Thymus (tissue), 11 donors: ENCODE data around the gene C13orf46. TPM values are rescaled to one million over a fixed set of nuclear protein-coding genes. Genes with fewer than 3 reads are reported as not detected.
A peak's percentile ranks its signal among the peaks of the same experiment; 100 is the strongest.

Source experiments
- DNase-seq, 9 donors: peaks; one replicate each; pipeline ENCODE4 v3.0.0-alpha.2; 2013; ENCODE audit warnings: low spot score in 9 of 9, low read depth in 6 of 9, missing footprints in 1 of 9
- H3K27ac ChIP-seq, 2 donors: one replicate each; pipeline ENCODE4 v1.5.1; 2013; ENCODE audit warnings: control low read depth in 1 of 2, low read depth in 1 of 2, low read length in 1 of 2, mild to moderate bottlenecking in 1 of 2, moderate library complexity in 1 of 2
- H3K27me3 ChIP-seq, 2 donors: one replicate each; pipeline ENCODE4 v1.5.1; 2013; ENCODE audit warnings: low read length in 1 of 2; ENCODE audit not compliant: control insufficient read depth in 2 of 2, insufficient read depth in 1 of 2
- H3K36me3 ChIP-seq, 2 donors: one replicate each; pipeline ENCODE4 v1.5.1; 2013; ENCODE audit warnings: low read length in 1 of 2, mild to moderate bottlenecking in 1 of 2, moderate library complexity in 1 of 2; ENCODE audit not compliant: control insufficient read depth in 2 of 2, insufficient read depth in 2 of 2
- H3K4me1 ChIP-seq, 2 donors: one replicate each; pipeline ENCODE4 v1.5.1; 2013; ENCODE audit warnings: low read length in 2 of 2; ENCODE audit not compliant: control insufficient read depth in 2 of 2, insufficient read depth in 2 of 2
- H3K4me3 ChIP-seq, 2 donors: one replicate each; pipeline ENCODE4 v1.5.1; 2013; ENCODE audit warnings: low read length in 2 of 2, control low read depth in 1 of 2, mild to moderate bottlenecking in 1 of 2
- H3K9me3 ChIP-seq, 2 donors: one replicate each; pipeline ENCODE4 v1.5.1; 2013; ENCODE audit warnings: low read length in 1 of 2, mild to moderate bottlenecking in 1 of 2; ENCODE audit not compliant: control insufficient read depth in 2 of 2, insufficient read depth in 1 of 2
- WGBS: extraction: QIAGEN DNeasy Blood & Tissue Kit; methylation state at CpG from one replicate; pipeline ENCODE4 v1.1.7; 2013; 5-methylcytosine and 5-hydroxymethylcytosine counted together
- polyA plus RNA-seq: library from polyadenylated mRNA; stranded (reverse); fragments of 200-250 nt; gene quantifications from one replicate; pipeline ENCODE4 v1.2.3, GENCODE V29; 2013
- total RNA-seq: library from RNA; stranded (reverse); fragments of 120-200 nt; gene quantifications from one replicate; pipeline ENCODE4 v1.2.4, GENCODE V29; 2013
- donor health status: healthy.

C13orf46 gene
- total and polyA plus RNA-seq, 2 donors, result 0.05 to 1.1 TPM

- 96% methylated on average over 16 of the region's 16 CpGs for WGBS
- H3K4me1 ChIP-seq, result peaks cover 0 to 6% of the 10 kb centered on the region in 2 donors
- no peak for DNase-seq
- no peaks in the 10 kb centered on the region for H3K36me3 ChIP-seq
- H3K9me3 ChIP-seq, result peaks cover 0 to 22% of the 10 kb centered on the region in 2 donors
- no peak overlapping the region for H3K27ac ChIP-seq
- no peak overlapping the region for H3K4me3 ChIP-seq
- H3K27me3 ChIP-seq, result peaks cover 0 to 10% of the 10 kb centered on the region in 2 donors
Measured at GRCh38 chr13:113953561-113953960, 20.3 kb downstream of the C13orf46 start.

- no peaks in the 10 kb centered on the region for H3K36me3 ChIP-seq
- DNase-seq, result no peak
- H3K27me3 ChIP-seq, result peaks cover 0 to 10% of the 10 kb centered on the region in 2 donors
- no peak overlapping the region for H3K27ac ChIP-seq
- H3K9me3 ChIP-seq, result peaks cover 0 to 18% of the 10 kb centered on the region in 2 donors
- WGBS, result 92% methylated on average over 18 of the region's 18 CpGs
- peaks cover 0 to 6% of the 10 kb centered on the region in 2 donors for H3K4me1 ChIP-seq
- H3K4me3 ChIP-seq, result no peak overlapping the region
Measured at GRCh38 chr13:113952983-113953520, 20.8 kb downstream of the C13orf46 start.

GRCh38 chr13:113952151-113952982, 21.5 kb downstream of the C13orf46 start:
- H3K27me3 ChIP-seq, result peaks cover 0 to 10% of the 10 kb centered on the region in 2 donors
- no peak for DNase-seq

GRCh38 chr13:113951246-113951999, 22.5 kb downstream of the C13orf46 start:
- Histone ChIP-seq H3K4me1 (peaks cover 0 to 6% of the 10 kb centered on the region in 2 donors), H3K36me3 (no peaks in the 10 kb centered on the region), H3K9me3 (peaks cover 0 to 17% of the 10 kb centered on the region in 2 donors), H3K27ac (no peak overlapping the region), H3K4me3 (no peak overlapping the region), H3K27me3 (peaks cover 0 to 10% of the 10 kb centered on the region in 2 donors)
- WGBS, result 46% methylated on average over 42 of the region's 42 CpGs
- DNase-seq, result peak in 8 of 9 donors; percentile 9 to 60 (median 32)

More at GRCh38 chr13:113952151-113952982, 21.5 kb downstream of the C13orf46 start:
- Histone ChIP-seq H3K36me3 (no peaks in the 10 kb centered on the region), H3K4me3 (no peak overlapping the region), H3K9me3 (peaks cover 0 to 18% of the 10 kb centered on the region in 2 donors), H3K27ac (no peak overlapping the region), H3K4me1 (peaks cover 0 to 6% of the 10 kb centered on the region in 2 donors)
- 91% methylated on average over 42 of the region's 42 CpGs for WGBS

GRCh38 chr13:113950451-113951245, 23.2 kb downstream of the C13orf46 start:
- no peaks in the 10 kb centered on the region for H3K36me3 ChIP-seq
- H3K27me3 ChIP-seq, result peaks cover 0 to 10% of the 10 kb centered on the region in 2 donors
- peaks cover 0 to 6% of the 10 kb centered on the region in 2 donors for H3K4me1 ChIP-seq
- H3K27ac ChIP-seq, result no peak overlapping the region
- DNase-seq, result no peak
- no peak overlapping the region for H3K4me3 ChIP-seq
- H3K9me3 ChIP-seq, result peaks cover 0 to 12% of the 10 kb centered on the region in 2 donors
- 72% methylated on average over 24 of the region's 24 CpGs for WGBS

GRCh38 chr13:113949546-113949945, 24.3 kb downstream of the C13orf46 start:
- peaks cover 0 to 4% of the 10 kb centered on the region in 2 donors for H3K9me3 ChIP-seq
- WGBS, result 94% methylated on average over 5 of the region's 5 CpGs
- H3K27me3 ChIP-seq, result peaks cover 0 to 10% of the 10 kb centered on the region in 2 donors
- H3K4me1 ChIP-seq, result peaks cover 0 to 6% of the 10 kb centered on the region in 2 donors
- H3K4me3 ChIP-seq, result no peak overlapping the region
- no peaks in the 10 kb centered on the region for H3K36me3 ChIP-seq
- DNase-seq, result no peak
- H3K27ac ChIP-seq, result no peak overlapping the region

- Histone ChIP-seq H3K4me1 (peaks cover 0 to 6% of the 10 kb centered on the region in 2 donors), H3K27me3 (peaks cover 0 to 10% of the 10 kb centered on the region in 2 donors), H3K36me3 (no peaks in the 10 kb centered on the region), H3K9me3 (peaks cover 0 to 7% of the 10 kb centered on the region in 2 donors), H3K4me3 (no peak overlapping the region), H3K27ac (no peak overlapping the region)
- DNase-seq, result no peak
- 74% methylated on average over 14 of the region's 14 CpGs for WGBS
Measured at GRCh38 chr13:113948034-113948742, 25.7 kb downstream of the C13orf46 start.
